K562 (cell line): Measurements from ENCODE around the gene ETHE1. TPM values are rescaled to one million over a fixed set of nuclear protein-coding genes. Genes with fewer than 3 reads are reported as not detected.

Experiments used
- ATAC-seq: fragments of 200-7000 bp; cut with Tn5 transposase; 3 replicates; pipeline ENCODE4 v1.9.1; 2020; ENCODE audit warnings: moderate library complexity
- BruUV-seq: library from RNA; stranded (reverse); fragments of 400-500 nt; replicated peaks from 2 replicates; lab custom pipeline; 2021; lab: Mats Ljungman, UMichigan
- CTCF ChIA-PET: fragments of 300-600 bp; formaldehyde crosslinking; extraction: SDS; loops from one replicate; lab custom pipeline; 2021; ENCODE audit warnings: low intra/inter-chr PET ratio; lab: Yijun Ruan, JAX
- POLR2A ChIA-PET: fragments of 300-600, 350-650 bp; sonication (Branson Sonifier 250); formaldehyde crosslinking; extraction: SDS; loops from one replicate; lab custom pipeline; 2021; ENCODE audit warnings: antibody characterized with exemption, inconsistent platforms; lab: Yijun Ruan, JAX
- DNase-seq, 4 experiments: peaks; one replicate each; pipeline versions ENCODE4 v3.0.0 to v3.0.0-alpha.2; 2011 to 2018; ENCODE audit warnings: low spot score in 3 of 4, mixed read lengths in 3 of 4; ENCODE audit errors: extremely low read depth in 1 of 4
- FAIRE-seq: peaks from 2 replicates; lab custom pipeline; 2011; peaks lifted over from hg19 to GRCh38; lab: Jason Lieb, UNC
- H2AFZ ChIP-seq: 2 replicates; pipeline ENCODE4 v1.6.0; 2011; ENCODE audit warnings: low read depth, low read length, control low read depth, inconsistent platforms
- H3K27ac ChIP-seq: fragments of 200-600 bp; 3 replicates; pipeline ENCODE4 v1.8.0; 2011; ENCODE audit warnings: low read depth, mild to moderate bottlenecking, control low read depth, inconsistent platforms, low read length, moderate library complexity, mixed read lengths; ENCODE audit errors: extremely low read depth
- H3K27me3 ChIP-seq, 2 experiments: fragments of 300-600 bp in 1 of 2; 2 replicates in 1 of 2; 3 replicates in 1 of 2; pipeline versions ENCODE4 v1.6.0 to v1.8.0; 2011; ENCODE audit warnings: inconsistent platforms in 2 of 2, low read length in 2 of 2, mild to moderate bottlenecking in 1 of 2, mixed read lengths in 1 of 2, moderate library complexity in 1 of 2; ENCODE audit not compliant: control insufficient read depth in 2 of 2, insufficient read depth in 2 of 2
- H3K36me3 ChIP-seq: fragments of 300-600 bp; 3 replicates; pipeline ENCODE4 v1.8.0; 2011; ENCODE audit warnings: mild to moderate bottlenecking, low read length, inconsistent platforms; ENCODE audit not compliant: control insufficient read depth, insufficient read depth
- H3K4me1 ChIP-seq, 2 experiments: fragments of 200-600 bp in 1 of 2; replicated peaks in 1 of 2; 2 replicates in 1 of 2; 3 replicates in 1 of 2; pipeline versions ENCODE4 v1.5.1 to v1.8.0; 2011; ENCODE audit warnings: inconsistent platforms in 2 of 2, low read length in 2 of 2, mild to moderate bottlenecking in 1 of 2, mixed read lengths in 1 of 2, moderate library complexity in 1 of 2; ENCODE audit not compliant: control insufficient read depth in 2 of 2, insufficient read depth in 2 of 2
- H3K4me2 ChIP-seq: 2 replicates; pipeline ENCODE4 v1.6.1; 2011; ENCODE audit warnings: low read length, control low read depth, inconsistent platforms, mixed read lengths; ENCODE audit not compliant: insufficient read depth
- H3K4me3 ChIP-seq: fragments of 200-600 bp; sonication (generic), shearing (Covaris generic); 2 replicates; pipeline ENCODE4 v1.5.1; 2016; ENCODE audit warnings: control low read depth, inconsistent platforms
- H3K79me2 ChIP-seq: fragments of 200-600 bp; 3 replicates; pipeline ENCODE4 v1.8.0; 2011; ENCODE audit warnings: low read length, inconsistent platforms; ENCODE audit not compliant: control insufficient read depth, insufficient read depth
- H3K9ac ChIP-seq, 2 experiments: 2 replicates each; pipeline versions ENCODE4 v1.6.0 to v1.6.1; 2011; ENCODE audit warnings: low read depth in 2 of 2, low read length in 2 of 2, control low read depth in 1 of 2, inconsistent platforms in 1 of 2, mild to moderate bottlenecking in 1 of 2, mixed read lengths in 1 of 2; ENCODE audit not compliant: insufficient read depth in 1 of 2
- H3K9me1 ChIP-seq: one replicate; pipeline ENCODE4 v1.6.0; 2011; ENCODE audit warnings: inconsistent platforms, mild to moderate bottlenecking, low read length, moderate library complexity; ENCODE audit not compliant: control insufficient read depth, insufficient read depth
- H3K9me3 ChIP-seq: replicated peaks from 2 replicates; pipeline ENCODE4 v1.5.1; 2011; ENCODE audit warnings: low read depth, low read length, inconsistent platforms; ENCODE audit not compliant: control insufficient read depth, insufficient read depth
- H4K20me1 ChIP-seq: replicated peaks from 2 replicates; pipeline ENCODE4 v1.6.1; 2011; ENCODE audit warnings: low read length, inconsistent platforms, mixed read lengths; ENCODE audit not compliant: control insufficient read depth, insufficient read depth
- ARID4B ChIP-seq: sonication (generic); formaldehyde crosslinking; IDR thresholded peaks from 2 replicates; pipeline ENCODE4 v1.8.0; 2022; ENCODE audit warnings: mild to moderate bottlenecking, missing genetic modification reagents
- ETS1 ChIP-seq: conservative IDR thresholded peaks from 2 replicates; pipeline ENCODE4 v1.6.1; 2011; ENCODE audit warnings: low read depth, mild to moderate bottlenecking, low read length; ENCODE audit not compliant: control insufficient read depth
- FIP1L1 ChIP-seq: fragments of 200-400 bp; formaldehyde crosslinking; IDR thresholded peaks from 2 replicates; pipeline ENCODE4 v1.6.1; 2018; ENCODE audit warnings: mild to moderate bottlenecking, low read depth, low read length; ENCODE audit not compliant: poor library complexity, severe bottlenecking
- KLF13 ChIP-seq: fragments of 450-650 bp; IDR thresholded peaks from 2 replicates; pipeline ENCODE4 v1.6.1; 2016; ENCODE audit warnings: missing genetic modification characterization, low read depth, mild to moderate bottlenecking, missing compliant biosample characterization, moderate library complexity, borderline replicate concordance
- MAZ ChIP-seq, 2 experiments: fragments of 450-650 bp in 1 of 2; sonication (generic) in 1 of 2; formaldehyde crosslinking; IDR thresholded peaks in 1 of 2; conservative IDR thresholded peaks in 1 of 2; 2 replicates each; pipeline versions ENCODE4 v1.4.0 to v1.5.0; 2020; ENCODE audit warnings: mild to moderate bottlenecking in 1 of 2, missing genetic modification reagents in 1 of 2
- MCM2 ChIP-seq: fragments of 450-650 bp; IDR thresholded peaks from 2 replicates; pipeline ENCODE4 v1.6.1; 2017; ENCODE audit warnings: low read depth, mild to moderate bottlenecking
- MYC ChIP-seq, 2 experiments: fragments of 250-450 bp in 1 of 2; sonication (Bioruptor Pico) in 1 of 2; IDR thresholded peaks; 2 replicates each; pipeline versions ENCODE4 v1.5.1 to v1.6.1; 2012 to 2021; ENCODE audit warnings: low read depth in 2 of 2, borderline replicate concordance in 1 of 2, improper control_type of control experiment in 1 of 2, low read length in 1 of 2, mild to moderate bottlenecking in 1 of 2, moderate library complexity in 1 of 2
- RBM25 ChIP-seq: fragments of 200-400 bp; formaldehyde crosslinking; IDR thresholded peaks from 2 replicates; pipeline ENCODE4 v1.6.1; 2018; ENCODE audit warnings: low read length, low read depth, moderate library complexity; ENCODE audit not compliant: severe bottlenecking
- TBP ChIP-seq: optimal IDR thresholded peaks from 2 replicates; pipeline ENCODE3; 2011; ENCODE audit warnings: low read depth, low read length, improper control_type of control experiment
- TRIM24 ChIP-seq, 2 experiments: fragments of 450-650 bp; IDR thresholded peaks; 2 replicates each; pipeline ENCODE4 v1.6.1; 2016
- ZKSCAN3 ChIP-seq: fragments of 250-450 bp; sonication (Bioruptor Pico); IDR thresholded peaks from 2 replicates; pipeline ENCODE4 v1.4.0; 2020
- ZNF639 ChIP-seq, 2 experiments: fragments of 200-800 bp in 1 of 2; sonication (Bioruptor generic) in 1 of 2; sonication (generic) in 1 of 2; formaldehyde crosslinking in 1 of 2; IDR thresholded peaks in 1 of 2; conservative IDR thresholded peaks in 1 of 2; 2 replicates each; pipeline versions ENCODE4 v1.5.0 to v1.6.1; 2016 to 2020; ENCODE audit warnings: missing compliant biosample characterization in 1 of 2, missing genetic modification characterization in 1 of 2, missing genetic modification reagents in 1 of 2
- WGBS: fragments of 100-300 bp; shearing (Covaris generic); methylation state at CpG from one replicate; pipeline ENCODE4 v1.1.6; 2016; ENCODE audit warnings: low coverage, mixed read lengths; ENCODE audit not compliant: insufficient coverage; ENCODE audit errors: missing lambda C conversion rate; 5-methylcytosine and 5-hydroxymethylcytosine counted together
- in situ Hi-C: fragments of 300-500 bp; cut with MboI; formaldehyde crosslinking; loops from 4 replicates; pipeline ENCODE4 v1.15.0; 2018; ENCODE audit warnings: inconsistent platforms, mixed read lengths
- intact Hi-C: fragments of 100-400 bp; cut with micrococcal nuclease; formaldehyde crosslinking; loops from 2 replicates; pipeline ENCODE4 v1.14.2; 2022
- polyA plus RNA-seq, 8 experiments: library from polyadenylated mRNA; depleted of rRNA in 4 of 8; stranded (reverse) in 5 of 8; unstranded in 3 of 8; fragments of >200 nt; fragmentation: Nextera tagmentation in 2 of 8; fragmentation: Illumina TruSeq in 1 of 8; extraction: Ambion mirVana in 2 of 8; extraction: Trizol in 1 of 8; gene quantifications; 2 replicates each; pipeline versions ENCODE4 v1.2.1 to v1.2.3, GENCODE V29; 2011 to 2014; ENCODE audit warnings: inconsistent platforms in 1 of 8, missing spikeins in 1 of 8
- total RNA-seq, 7 experiments: library from RNA; depleted of rRNA in 6 of 7; stranded (reverse); fragments of >200 nt in 6 of 7; fragmentation: Illumina TruSeq in 2 of 7; extraction: Trizol in 2 of 7; gene quantifications; 2 replicates each; pipeline versions ENCODE4 v1.2.1 to v1.2.3, GENCODE V29; 2011 to 2021; ENCODE audit warnings: low replicate concordance in 1 of 7

Gene ETHE1
- total and polyA plus RNA-seq, 9 of the 15 experiments (the other 6 are each of a cell fraction or from before 2014, with no cell fraction given) = 2.9 to 21.0 (median 10.2) TPM

- peak within 1 kb of the TSS; percentile 93 for H2AFZ ChIP-seq
- peak in 1 of 2 experiments; percentile 76; a peak in 2 of 4 replicates for TF ChIP-seq ZNF639 (CRISPR knock-in tag; conservative IDR thresholded peaks at IDR 0.05 in 1 of 2, IDR thresholded peaks at IDR 0.05 in 1 of 2)
- TF ChIP-seq TRIM24 (IDR thresholded peaks at IDR 0.05) = peak in 1 of 2 experiments; percentile 59; a peak in 1 of 4 replicates
- TF ChIP-seq TBP = peak; percentile 40
- TF ChIP-seq ETS1 = 0 out of 2 replicates have a peak, but pooled peaks have one; percentile 20
- TF ChIP-seq MCM2 = no peak
- peak; percentile 82 for TF ChIP-seq FIP1L1
- TF ChIP-seq MYC (IDR thresholded peaks at IDR 0.05; ENCODE audit: low read depth, low read length) = peak; percentile 50; the same call in 1 of the 2 replicates
- TF ChIP-seq MYC (CRISPR knock-in tag; IDR thresholded peaks at IDR 0.05; ENCODE audit: borderline replicate concordance, low read depth) = no peak
- peak; percentile 71 to 95 for TF ChIP-seq MAZ (CRISPR knock-in tag; conservative IDR thresholded peaks at IDR 0.05 in 1 of 2, IDR thresholded peaks at IDR 0.05 in 1 of 2)
- TF ChIP-seq ZKSCAN3 (CRISPR knock-in tag) = no peak
- TF ChIP-seq ARID4B = peak; percentile 51; the same call in 1 of the 2 replicates
- TF ChIP-seq RBM25 = no peak
- TF ChIP-seq KLF13 (tag) = 0 out of 2 replicates have a peak, but pooled peaks have one; percentile 33
Measured at GRCh38 chr19:43532962-43533545, 6.1 kb upstream of the ETHE1 start, which contains the start of gene ZNF575. ZNF575 (plus strand) TSS chr19:43533188; CDS start chr19:43534423, 1,235 bp downstream.

More at GRCh38 chr19:43532962-43533545, 6.1 kb upstream of the ETHE1 start, which contains the start of gene ZNF575:
- CTCF ChIA-PET = no interaction called here
- H3K27me3 ChIP-seq = no peaks in the 10 kb centered on the region
- H3K9me1 ChIP-seq = no peaks in the 10 kb centered on the region
- H3K27ac ChIP-seq = peak within 1 kb of the TSS; percentile 59
- H3K4me3 ChIP-seq = peak within 1 kb of the TSS; percentile 45
- H3K9me3 ChIP-seq = no peaks in the 10 kb centered on the region
- POLR2A ChIA-PET = interaction anchor here (0.6 to 1.4 kb wide), 9 partner anchors 9 to 297 kb away, joined by 3 to 4 read pairs (median 3); no protein-coding TSS in a partner anchor
- H3K79me2 ChIP-seq = no peaks in the 10 kb centered on the region
- H3K36me3 ChIP-seq = peaks cover 4% of the 10 kb centered on the region; the same call in 1 of the 3 replicates
- no peaks in the 10 kb centered on the region; the same call in 1 of the 2 replicates for H4K20me1 ChIP-seq
- no peak for FAIRE-seq
- WGBS = 1% methylated on average over 42 of the region's 47 CpGs
- peak within 1 kb of the TSS; percentile 99 for H3K4me2 ChIP-seq
- BruUV-seq = no TSS peak
- ATAC-seq = peak; percentile 90
- intact Hi-C loops = loop anchor here (10.0 kb wide), 1 partner anchor 132 kb away; no protein-coding TSS in a partner anchor
- peak; percentile 90 to 94 (median 91) for DNase-seq
- in situ Hi-C loops = no loop called here
- H3K9ac ChIP-seq = peak within 1 kb of the TSS; percentile 52 to 86
- H3K4me1 ChIP-seq = peaks cover 7 to 35% of the 10 kb centered on the region in 2 experiments
